SJCRH30 (cell line): ENCODE data around the gene CLVS2. TPM values are rescaled to one million over a fixed set of nuclear protein-coding genes. Genes with fewer than 3 reads are reported as not detected.

Experiments
- total RNA-seq: library from RNA; depleted of rRNA; stranded (reverse); fragments of >200 nt; shearing (Covaris generic); gene quantifications from 2 replicates; pipeline ENCODE4 v1.2.3, GENCODE V29; 2014; rRNA removed

CLVS2 gene
- total RNA-seq, 1 experiment from 2014 or later: not detected

Other genes with a start within 250 kb of the CLVS2 start
- gene FABP7, start 216.5 kb upstream of the CLVS2 start, total RNA-seq: 1.6 and 1.7 TPM in 2 replicates
- 22.8 and 27.8 TPM in 2 replicates for gene SMPDL3A, start 207.0 kb upstream of the CLVS2 start, total RNA-seq